H9 (cell line): ENCODE measurements around the gene ARL5A. TPM values are rescaled to one million over a fixed set of nuclear protein-coding genes. Genes with fewer than 3 reads are reported as not detected.

Experiments
- DNase-seq: peaks from one replicate; pipeline ENCODE4 v3.0.0-alpha.2; 2017
- H2AFZ ChIP-seq: one replicate; pipeline ENCODE4 v1.6.1; 2013; ENCODE audit warnings: mild to moderate bottlenecking, low read length, control low read depth, moderate library complexity
- H2AK5ac ChIP-seq: 2 replicates; pipeline ENCODE4 v1.6.1; 2013; ENCODE audit warnings: low read length, control low read depth, mixed read lengths; ENCODE audit not compliant: insufficient read length
- H2BK120ac ChIP-seq: one replicate; pipeline ENCODE4 v1.6.1; 2013; ENCODE audit warnings: low read depth, mild to moderate bottlenecking, low read length, control low read depth, inconsistent platforms; ENCODE audit not compliant: poor library complexity, severe bottlenecking
- H2BK12ac ChIP-seq: 2 replicates; pipeline ENCODE4 v1.6.1; 2013; ENCODE audit warnings: low read length, control low read depth, mixed read lengths, low read depth; ENCODE audit not compliant: insufficient read length
- H2BK15ac ChIP-seq: 2 replicates; pipeline ENCODE4 v1.6.1; 2013; ENCODE audit warnings: low read depth, low read length, control low read depth
- H2BK20ac ChIP-seq: one replicate; pipeline ENCODE4 v1.6.1; 2013; ENCODE audit warnings: low read depth, mild to moderate bottlenecking, low read length, control low read depth, inconsistent platforms; ENCODE audit not compliant: poor library complexity, severe bottlenecking
- H2BK5ac ChIP-seq: 2 replicates; pipeline ENCODE4 v1.6.1; 2013; ENCODE audit warnings: low read length, control low read depth, mixed read lengths; ENCODE audit not compliant: insufficient read length
- H3K14ac ChIP-seq: 2 replicates; pipeline ENCODE4 v1.6.1; 2013; ENCODE audit warnings: low read length, control low read depth; ENCODE audit not compliant: insufficient read depth
- H3K18ac ChIP-seq: 2 replicates; pipeline ENCODE4 v1.6.1; 2013; ENCODE audit warnings: low read depth, mild to moderate bottlenecking, mixed read lengths, low read length, control low read depth; ENCODE audit not compliant: insufficient read length
- H3K23ac ChIP-seq: 2 replicates; pipeline ENCODE4 v1.6.1; 2013; ENCODE audit warnings: low read length, control low read depth, mixed read lengths, low read depth; ENCODE audit not compliant: insufficient read length
- H3K23me2 ChIP-seq: 2 replicates; pipeline ENCODE4 v1.6.1; 2013; ENCODE audit warnings: low read depth, mild to moderate bottlenecking, mixed read lengths, low read length, control low read depth; ENCODE audit not compliant: insufficient read length, poor library complexity, severe bottlenecking
- H3K27ac ChIP-seq: 2 replicates; pipeline ENCODE4 v1.5.1; 2013; ENCODE audit warnings: low read length, control low read depth, mixed read lengths, low read depth; ENCODE audit not compliant: insufficient read length
- H3K27me3 ChIP-seq: 2 replicates; pipeline ENCODE4 v1.6.1; 2013; ENCODE audit warnings: low read length, control low read depth, inconsistent platforms; ENCODE audit not compliant: insufficient read depth
- H3K4ac ChIP-seq: 2 replicates; pipeline ENCODE4 v1.6.1; 2013; ENCODE audit warnings: low read depth, mild to moderate bottlenecking, control low read depth, inconsistent platforms, low read length, moderate library complexity
- H3K4me1 ChIP-seq: 2 replicates; pipeline ENCODE4 v1.6.1; 2013; ENCODE audit warnings: low read length, control low read depth, inconsistent platforms; ENCODE audit not compliant: insufficient read depth
- H3K4me2 ChIP-seq: 2 replicates; pipeline ENCODE4 v1.6.1; 2013; ENCODE audit warnings: low read length, control low read depth, mixed read lengths; ENCODE audit not compliant: insufficient read length, insufficient read depth
- H3K56ac ChIP-seq: 2 replicates; pipeline ENCODE4 v1.6.1; 2013; ENCODE audit warnings: low read depth, mild to moderate bottlenecking, mixed read lengths, low read length, control low read depth; ENCODE audit not compliant: insufficient read length
- H3K79me1 ChIP-seq: 2 replicates; pipeline ENCODE4 v1.6.1; 2013; ENCODE audit warnings: low read depth, mild to moderate bottlenecking, moderate library complexity, low read length, control low read depth, inconsistent platforms; ENCODE audit not compliant: insufficient read depth, poor library complexity, severe bottlenecking
- H3K79me2 ChIP-seq: 2 replicates; pipeline ENCODE4 v1.6.1; 2013; ENCODE audit warnings: low read length, control low read depth, inconsistent platforms; ENCODE audit not compliant: insufficient read depth
- H3K9ac ChIP-seq: 2 replicates; pipeline ENCODE4 v1.6.1; 2013; ENCODE audit warnings: low read length, control low read depth, mixed read lengths; ENCODE audit not compliant: insufficient read length; ENCODE audit errors: extremely low read depth
- H3K9me3 ChIP-seq: one replicate; pipeline ENCODE4 v1.6.1; 2013; ENCODE audit warnings: low read depth, low read length, inconsistent platforms; ENCODE audit not compliant: control insufficient read depth
- H3T11ph ChIP-seq: one replicate; pipeline ENCODE4 v1.6.1; 2013; ENCODE audit warnings: mild to moderate bottlenecking, low read length, control low read depth, inconsistent platforms
- H4K20me1 ChIP-seq: one replicate; pipeline ENCODE4 v1.6.1; 2013; ENCODE audit not compliant: control insufficient read depth, insufficient read length, insufficient read depth
- H4K5ac ChIP-seq: 2 replicates; pipeline ENCODE4 v1.6.1; 2013; ENCODE audit warnings: low read depth, mild to moderate bottlenecking, mixed read lengths, low read length, control low read depth; ENCODE audit not compliant: insufficient read length
- H4K8ac ChIP-seq: replicated peaks from 2 replicates; pipeline ENCODE4 v1.6.1; 2013; ENCODE audit warnings: low read length, control low read depth, mixed read lengths, low read depth; ENCODE audit not compliant: insufficient read length
- H4K91ac ChIP-seq: 2 replicates; pipeline ENCODE4 v1.6.1; 2013; ENCODE audit warnings: low read depth, mild to moderate bottlenecking, moderate library complexity, mixed read lengths, low read length, control low read depth; ENCODE audit not compliant: insufficient read length
- H3K27ac Mint-ChIP-seq, 3 experiments: 2 replicates in 2 of 3; 3 replicates in 1 of 3; pipeline ENCODE4 v1.8.0; 2020 to 2021; ENCODE audit warnings: mixed read lengths in 3 of 3, mild to moderate bottlenecking in 1 of 3, moderate library complexity in 1 of 3
- H3K27me3 Mint-ChIP-seq: 2 replicates; pipeline ENCODE4 v1.8.0; 2021; ENCODE audit warnings: low read depth, mild to moderate bottlenecking, moderate library complexity, mixed read lengths
- H3K36me3 Mint-ChIP-seq, 3 experiments: 2 replicates in 2 of 3; 3 replicates in 1 of 3; pipeline ENCODE4 v1.8.0; 2020 to 2021; ENCODE audit warnings: low read depth in 3 of 3, mixed read lengths in 3 of 3; ENCODE audit not compliant: insufficient read depth in 1 of 3
- H3K4me1 Mint-ChIP-seq, 2 experiments: 2 replicates each; pipeline ENCODE4 v1.8.0; 2020; ENCODE audit warnings: mixed read lengths in 2 of 2
- H3K4me3 Mint-ChIP-seq, 2 experiments: 2 replicates in 1 of 2; 3 replicates in 1 of 2; pipeline ENCODE4 v1.8.0; 2020 to 2021; ENCODE audit warnings: mild to moderate bottlenecking in 2 of 2, mixed read lengths in 2 of 2, moderate library complexity in 1 of 2
- H3K9me3 Mint-ChIP-seq, 2 experiments: 2 replicates in 1 of 2; 3 replicates in 1 of 2; pipeline ENCODE4 v1.8.0; 2020; ENCODE audit warnings: mild to moderate bottlenecking in 2 of 2, mixed read lengths in 2 of 2, moderate library complexity in 1 of 2
- CTCF ChIP-seq: fragments of 200-600 bp; sonication (generic); conservative IDR thresholded peaks from 3 replicates; pipeline ENCODE4 v1.8.0; 2021; ENCODE audit warnings: antibody characterized with exemption, mild to moderate bottlenecking
- WGBS: extraction: QIAGEN DNeasy Blood & Tissue Kit; methylation state at CpG from one replicate; pipeline ENCODE4 v1.1.7; 2013; ENCODE audit warnings: missing lambda C conversion rate, low lambda C conversion rate, mixed read lengths; ENCODE audit not compliant: insufficient read length; ENCODE audit errors: extremely low coverage; 5-methylcytosine and 5-hydroxymethylcytosine counted together
- total RNA-seq: library from RNA; stranded (reverse); gene quantifications from 2 replicates; pipeline ENCODE4 v1.2.1, GENCODE V29; 2021

The ARL5A gene
- total RNA-seq, 1 experiment from 2014 or later, result 66.7 TPM

- no peak overlapping the region for H2BK120ac ChIP-seq
- no peak overlapping the region for H3K23ac ChIP-seq
- no peak overlapping the region for H4K5ac ChIP-seq
- no peak for TF ChIP-seq CTCF
- no peak overlapping the region for H2BK5ac ChIP-seq
- H3K9ac ChIP-seq, result no peak overlapping the region
- H3K4me3 Mint-ChIP-seq, result no peak overlapping the region
- H2BK12ac ChIP-seq, result no peak overlapping the region
- H3K4me2 ChIP-seq, result no peak overlapping the region
- H3K27ac Mint-ChIP-seq, result no peak overlapping the region; a peak in 1 of 7 replicates
- no peaks in the 10 kb centered on the region for H3K79me1 ChIP-seq
- no peak overlapping the region for H3K27ac ChIP-seq
- no peak overlapping the region for H3K4ac ChIP-seq
- no peak overlapping the region for H4K91ac ChIP-seq
- no peaks in the 10 kb centered on the region for H3K4me1 ChIP-seq
- H4K20me1 ChIP-seq, result no peaks in the 10 kb centered on the region
- no peaks in the 10 kb centered on the region for H3K79me2 ChIP-seq
- no peak overlapping the region for H2BK20ac ChIP-seq
- no peak overlapping the region for H2AFZ ChIP-seq
- no peaks in the 10 kb centered on the region; a peak in 1 of 5 replicates for H3K9me3 Mint-ChIP-seq
- H3K18ac ChIP-seq, result no peak overlapping the region
- no peak overlapping the region for H3K14ac ChIP-seq
- H3K27me3 Mint-ChIP-seq, result no peaks in the 10 kb centered on the region
- H3K36me3 Mint-ChIP-seq, result no peaks in the 10 kb centered on the region; a peak in 1 of 7 replicates
- H3K27me3 ChIP-seq, result no peaks in the 10 kb centered on the region
- H4K8ac ChIP-seq, result no peak overlapping the region
- no peak overlapping the region for H2BK15ac ChIP-seq
- no peak overlapping the region for H2AK5ac ChIP-seq
- H3T11ph ChIP-seq, result no peak overlapping the region
- H3K56ac ChIP-seq, result no peak overlapping the region
- peaks cover 11 to 12% of the 10 kb centered on the region in 2 experiments for H3K4me1 Mint-ChIP-seq
- H3K23me2 ChIP-seq, result no peaks in the 10 kb centered on the region
- H3K9me3 ChIP-seq, result no peaks in the 10 kb centered on the region
- no CpG with 5 or more reads among the region's 10 CpGs for whole genome bisulfite sequencing
- no peak for DNase-seq
Observed at GRCh38 chr2:151765760-151766410, 62.3 kb downstream of the ARL5A start.
